M059J (cell line): ENCODE data around the gene BRSK1. TPM values are rescaled to one million over a fixed set of nuclear protein-coding genes. Genes with fewer than 3 reads are reported as not detected.

Experiments
- DNase-seq: peaks from one replicate; pipeline ENCODE4 v3.0.0-alpha.2; 2012; ENCODE audit warnings: low read depth
- total RNA-seq: library from RNA; depleted of rRNA; stranded (reverse); fragments of >200 nt; shearing (Covaris generic); gene quantifications from 2 replicates; pipeline ENCODE4 v1.2.3, GENCODE V29; 2014

Gene BRSK1
- total RNA-seq, 1 experiment from 2014 or later = 2.7 TPM

- DNase-seq = no peak
Measured at GRCh38 chr19:55253842-55254624, 29.8 kb upstream of the BRSK1 start.

GRCh38 chr19:55254625-55254977 is 29.2 kb upstream of the BRSK1 start:
- no peak for DNase-seq

- peak; percentile 49 for DNase-seq
Measured at GRCh38 chr19:55255618-55256423, 28.0 kb upstream of the BRSK1 start.

GRCh38 chr19:55256562-55257460 is 27.0 kb upstream of the BRSK1 start:
- DNase-seq = no peak

- DNase-seq = peak; percentile 18
Measured at GRCh38 chr19:55257461-55258420, 26.1 kb upstream of the BRSK1 start.

GRCh38 chr19:55258476-55258827 is 25.3 kb upstream of the BRSK1 start:
- DNase-seq = no peak

DNA sequence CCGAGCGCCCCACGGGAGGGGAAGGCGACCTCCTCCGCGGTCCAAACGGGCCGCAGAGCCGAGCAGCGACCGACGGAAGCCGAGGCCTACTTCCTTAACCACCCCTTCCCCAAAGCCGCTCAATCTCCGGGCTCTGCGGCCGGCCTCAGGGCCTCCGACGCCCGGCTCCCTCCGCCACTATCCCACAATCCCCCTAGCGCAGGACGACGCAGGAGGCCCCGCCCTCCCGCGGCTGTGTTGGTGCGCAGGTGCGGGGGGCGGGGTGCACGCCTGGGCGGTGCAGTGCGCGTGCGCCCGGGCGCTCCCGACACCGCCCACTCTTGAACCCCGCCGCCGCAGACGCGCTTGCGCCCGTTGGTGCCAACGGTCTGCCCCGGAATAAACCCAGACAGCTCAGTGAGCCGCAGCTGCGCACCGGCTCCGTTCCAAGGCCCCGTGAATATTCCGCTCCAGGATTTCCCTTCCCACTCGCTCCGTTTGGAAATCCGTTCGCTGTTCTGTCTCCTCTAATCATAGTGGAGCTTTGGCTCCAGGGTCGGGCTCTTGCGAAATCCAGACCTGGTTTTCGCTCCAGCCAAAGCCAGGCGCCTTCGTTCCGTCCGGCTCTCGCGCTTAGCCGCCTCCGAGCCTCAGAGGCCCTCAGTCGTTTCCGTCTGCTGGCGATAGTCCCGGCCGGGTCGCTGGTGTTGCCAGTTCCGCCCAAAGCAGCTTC is 24.8 kb upstream of the BRSK1 start, which contains the start of gene PPP6R1:
Gene PPP6R1 (minus strand): TSS at position 190 of the 712 bp plus-strand sequence. CDS start 11,914 bp downstream, outside the sequence.
- DNase-seq = peak; percentile 99

DNA sequence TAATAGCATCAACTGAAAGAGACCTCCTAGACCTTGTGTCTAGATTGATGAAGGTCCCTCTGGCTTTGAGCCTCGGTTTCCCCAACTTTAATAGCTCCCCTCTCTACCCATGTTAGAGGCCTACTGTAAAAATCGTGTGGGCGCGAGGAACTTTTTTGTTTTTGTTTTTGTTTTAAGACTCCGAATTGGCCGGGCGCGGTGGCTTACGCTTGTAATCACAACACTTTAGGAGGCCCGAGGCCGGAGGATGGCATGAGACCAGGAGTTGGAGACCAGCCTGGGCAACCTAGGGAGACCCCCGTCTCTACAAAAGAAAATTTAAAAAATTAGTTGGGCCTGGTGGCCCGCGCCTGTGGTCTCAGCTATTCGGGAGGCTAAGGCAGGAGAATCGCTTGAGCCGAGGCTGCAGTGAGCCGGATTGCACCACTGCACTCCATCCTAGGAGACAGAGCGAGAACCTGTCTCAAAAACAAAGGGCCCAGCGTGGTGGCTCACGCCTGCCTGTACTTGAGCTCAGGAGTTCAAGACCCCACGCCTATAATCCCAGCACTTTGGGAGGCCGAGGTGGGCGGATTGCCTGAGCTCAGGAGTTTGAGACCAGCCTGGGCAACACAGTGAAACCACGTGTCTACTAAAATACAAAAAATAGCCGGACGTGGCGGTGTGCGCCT is 24.1 kb upstream of the BRSK1 start:
- DNase-seq = no peak

GRCh38 chr19:55261671-55262126 is 22.1 kb upstream of the BRSK1 start:
- no peak for DNase-seq

DNA sequence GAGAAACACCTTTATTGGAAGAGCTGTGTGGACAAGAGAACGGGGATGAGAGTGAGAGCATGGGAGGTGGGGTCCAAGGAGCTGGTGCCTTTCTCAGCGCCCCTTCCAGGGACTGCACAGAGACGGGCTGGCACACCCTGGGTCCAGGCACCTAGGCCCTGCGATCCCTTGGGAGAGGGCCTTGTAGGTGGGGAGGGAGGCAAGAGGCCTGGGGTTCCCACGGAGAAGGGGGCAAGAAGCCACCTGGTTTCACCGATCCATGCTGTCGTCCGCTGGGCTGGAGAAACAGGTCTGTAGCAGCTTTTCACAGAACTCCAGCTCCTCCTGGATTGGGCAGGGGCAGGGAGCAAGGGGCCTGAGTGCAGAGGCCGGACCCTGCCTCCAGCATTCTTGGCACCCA is 21.4 kb upstream of the BRSK1 start:
- DNase-seq = no peak

DNA sequence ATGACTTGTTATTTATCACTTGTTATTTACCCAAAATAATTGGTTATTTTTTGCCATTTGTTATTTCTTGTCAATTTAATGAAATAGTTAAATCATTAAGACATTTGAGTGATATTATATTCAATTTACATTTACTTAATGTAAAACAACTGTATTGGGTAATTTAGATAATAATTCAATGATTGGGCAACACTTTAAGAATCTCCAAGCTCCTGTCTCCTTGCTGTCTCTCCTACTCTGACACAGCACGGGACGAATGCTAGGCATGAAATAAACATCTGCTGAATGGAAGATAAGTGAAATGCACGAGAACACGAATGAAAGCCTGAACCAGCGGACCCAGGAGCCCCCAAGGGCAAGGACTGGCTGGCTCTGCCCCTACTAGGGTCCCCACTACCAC is 19.3 kb upstream of the BRSK1 start:
- DNase-seq = no peak

GRCh38 chr19:55265173-55265572 is 18.6 kb upstream of the BRSK1 start:
- no peak for DNase-seq

DNA sequence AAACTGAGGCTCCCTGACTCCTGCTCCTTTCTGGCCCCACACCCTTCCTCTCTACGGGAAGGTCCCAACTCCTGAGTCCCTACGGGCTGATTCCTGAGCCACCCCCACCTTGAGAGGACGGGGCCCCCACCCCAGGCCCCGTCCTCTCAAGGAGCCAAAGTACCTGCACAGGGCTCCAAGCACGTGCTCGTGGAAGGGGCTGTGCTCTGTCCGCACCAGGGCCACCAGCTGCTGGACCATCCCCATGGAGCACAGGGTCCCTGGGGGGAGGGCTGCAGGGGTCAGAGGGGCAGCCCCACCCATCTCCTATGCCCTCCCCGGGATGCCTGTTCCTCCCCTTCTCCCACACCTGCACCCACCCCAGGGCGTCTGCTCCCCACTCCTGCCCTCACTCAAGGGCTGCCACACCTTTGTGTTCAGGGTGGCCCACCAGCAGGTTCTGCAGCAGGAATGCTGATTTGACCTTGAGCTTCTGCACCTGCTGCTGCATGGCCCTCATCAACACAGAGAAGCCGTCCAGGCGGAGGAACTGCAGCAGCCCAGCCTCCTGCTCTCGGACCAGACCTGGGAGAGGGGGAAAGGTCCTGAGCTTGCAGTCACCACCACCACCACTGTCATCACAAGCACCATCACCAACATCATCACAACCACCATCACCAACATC is 17.9 kb upstream of the BRSK1 start:
- no peak for DNase-seq

- DNase-seq = no peak
Measured at GRCh38 chr19:55266404-55266803, 17.4 kb upstream of the BRSK1 start.

- DNase-seq = no peak
Measured at GRCh38 chr19:55266840-55267239, 17.0 kb upstream of the BRSK1 start.

GRCh38 chr19:55269299-55269698 is 14.5 kb upstream of the BRSK1 start:
- DNase-seq = no peak

- no peak for DNase-seq
Measured at GRCh38 chr19:55270172-55270942, 13.4 kb upstream of the BRSK1 start.

GRCh38 chr19:55272142-55272541 is 11.7 kb upstream of the BRSK1 start:
- DNase-seq = no peak
